ENCODE measurements around the gene PLD1.
"Not testable (repeated sequence)": the region's sequence is repeated elsewhere in the genome, so short reads cannot be mapped to it uniquely, and the experiment has no call there.

PLD1 gene

DNA sequence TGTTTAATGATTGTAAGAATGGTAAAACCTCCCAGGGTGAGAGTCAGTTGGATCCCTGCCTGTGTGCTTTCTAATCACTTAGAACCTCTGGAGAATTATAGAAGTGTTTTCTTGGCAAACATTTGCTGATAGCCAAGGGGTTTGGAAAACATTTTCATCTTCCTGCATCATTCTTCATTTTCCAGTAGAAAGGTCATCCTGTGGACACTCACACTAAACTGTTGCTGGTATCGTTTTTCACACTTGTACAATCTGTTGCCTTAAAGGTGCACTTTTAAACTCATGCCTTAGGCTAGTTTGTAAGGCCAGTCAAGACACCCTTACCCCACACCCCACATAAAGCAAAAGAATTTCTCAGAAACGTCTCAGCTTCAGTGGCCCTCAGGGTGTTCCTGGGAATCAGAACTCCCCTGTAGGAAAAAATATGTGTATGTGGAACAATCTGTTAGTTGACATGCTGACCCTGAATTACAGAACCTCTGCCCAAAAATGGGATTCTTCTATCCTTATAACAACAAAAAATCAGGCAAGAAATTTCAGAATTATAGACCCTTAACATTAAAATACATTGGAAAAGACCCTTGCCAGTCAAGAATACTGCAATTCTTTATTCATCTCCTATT, 5.8 kb upstream of the PLD1 start:
- DNase-seq, result no peak

- DNase-seq, result not testable (repeated sequence)
These were observed 4.4 kb upstream of the PLD1 start for GRCh38 chr3:171814662-171815061.

DNA sequence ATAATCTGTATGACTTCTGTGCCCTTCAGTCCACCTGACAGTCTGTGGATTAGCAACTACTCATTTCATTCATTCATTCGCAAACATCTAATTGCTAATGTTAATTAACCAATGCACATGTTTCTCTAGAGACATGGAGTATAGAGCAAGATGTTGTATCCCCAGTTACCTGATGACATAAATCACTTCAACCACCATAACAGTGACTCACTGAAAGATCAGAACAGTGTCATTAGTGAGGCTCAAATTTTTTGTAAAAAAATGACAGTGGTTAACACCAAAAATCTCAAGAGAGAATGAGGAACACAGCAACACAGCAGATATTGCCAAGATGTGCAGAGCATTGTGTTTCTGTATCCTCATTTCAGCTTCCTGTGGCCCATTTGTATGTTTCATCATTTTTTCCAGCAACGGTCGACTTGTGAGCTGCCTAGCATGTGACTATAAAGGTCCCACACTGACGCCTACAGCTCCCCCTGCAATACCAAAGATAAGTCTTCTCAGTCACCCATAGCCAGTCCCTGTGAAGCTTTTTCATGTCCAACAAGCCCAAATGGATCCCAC, 3.7 kb upstream of the PLD1 start:
- no peak for DNase-seq

DNA sequence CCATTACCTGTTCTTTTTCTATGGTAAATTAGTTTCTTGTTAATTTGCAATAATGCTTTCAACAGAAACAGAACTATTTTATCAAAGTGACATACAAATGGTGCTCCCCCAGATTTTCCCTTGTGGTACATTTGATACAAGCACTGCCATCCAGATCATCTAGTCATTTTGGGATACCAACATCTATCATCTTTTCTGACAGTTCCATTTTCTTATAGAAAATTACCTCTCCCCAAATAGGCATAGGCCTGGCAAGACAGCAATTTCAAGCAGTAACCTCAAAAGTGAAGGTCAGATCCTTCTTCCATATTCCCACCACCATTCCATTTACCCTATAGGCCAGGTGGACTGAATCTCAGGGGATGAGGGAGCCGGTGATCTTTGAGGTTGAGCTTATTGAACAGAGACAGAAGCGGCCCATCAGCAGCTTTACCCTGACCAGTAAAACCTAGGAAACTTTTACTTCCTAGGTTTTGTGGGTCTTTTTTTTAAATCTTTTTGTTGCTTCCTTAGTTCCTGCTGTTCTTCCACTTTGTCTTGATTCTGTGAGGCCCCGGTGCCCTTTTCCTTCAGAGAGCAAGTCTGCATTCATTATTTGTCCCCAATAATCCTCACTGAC, 3.1 kb upstream of the PLD1 start:
- no peak for DNase-seq

GRCh38 chr3:171812811-171813210, 2.5 kb upstream of the PLD1 start:
- DNase-seq, result no peak

DNA sequence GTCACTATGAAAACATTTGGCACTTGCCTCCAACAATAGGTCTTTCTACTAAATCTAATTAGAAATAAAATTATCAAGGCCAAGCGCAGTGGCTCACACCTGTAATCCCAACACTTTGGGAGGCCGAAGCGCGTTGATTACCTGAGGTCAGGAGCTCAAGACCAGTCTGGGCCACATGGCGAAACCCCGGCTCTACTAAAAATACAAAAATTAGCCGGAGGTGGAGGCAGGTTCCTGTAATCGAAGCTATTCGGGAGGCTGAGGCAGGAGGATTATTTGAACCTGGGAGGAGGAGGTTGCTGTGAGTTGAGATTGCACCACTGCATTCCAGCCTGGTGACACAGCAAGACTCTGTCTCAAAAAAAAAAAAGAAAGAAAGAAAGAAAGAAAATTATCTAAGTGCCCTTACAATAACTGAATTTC, 1.6 kb upstream of the PLD1 start:
- no peak for DNase-seq

DNA sequence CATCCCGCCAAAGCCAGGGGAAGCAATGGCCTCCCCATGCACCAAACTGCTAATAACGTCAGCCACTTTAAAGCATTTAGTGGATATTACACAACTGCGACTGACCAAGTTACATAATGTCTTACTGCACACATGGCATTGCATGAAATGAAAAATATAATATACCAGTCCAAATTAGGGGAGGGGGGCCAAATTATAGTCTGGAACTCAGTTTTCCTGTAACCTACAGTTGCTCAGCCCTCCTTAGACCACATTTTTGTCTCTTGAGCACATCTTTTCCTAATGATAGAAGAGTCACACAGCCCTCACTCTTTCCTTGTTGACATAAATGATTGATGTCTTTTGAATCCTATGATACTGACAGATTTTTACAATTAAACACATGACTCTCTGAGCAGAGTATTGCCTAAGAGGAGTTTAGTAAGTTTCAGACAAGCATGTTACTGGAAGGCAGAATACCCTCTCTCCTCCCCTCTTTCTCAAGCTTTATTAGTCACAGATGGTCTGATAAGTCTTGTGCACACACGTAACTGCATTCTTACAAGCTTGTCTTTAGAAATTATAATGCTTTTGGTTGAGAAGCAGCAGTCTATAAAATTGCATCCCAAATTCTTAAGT, 1.1 kb upstream of the PLD1 start:
- DNase-seq, result peak; percentile 52

- no peak for DNase-seq
These were observed 479 bp upstream of the PLD1 start for GRCh38 chr3:171810629-171811294.

DNA sequence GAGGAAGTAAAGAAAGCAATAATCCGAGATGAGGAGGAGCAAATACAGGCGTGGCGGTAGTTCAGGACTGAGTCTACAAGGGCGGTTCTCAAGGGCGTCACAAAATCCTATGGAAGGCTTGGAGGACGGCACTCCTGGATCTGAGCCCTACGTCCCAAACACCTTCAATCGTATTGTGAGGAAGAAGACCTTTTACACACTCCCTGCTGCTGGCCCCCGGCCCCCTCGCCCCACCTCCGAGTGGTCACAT, 747 bp downstream of the PLD1 start:
- DNase-seq, result no peak

GRCh38 chr3:171807806-171808205, 2.5 kb downstream of the PLD1 start:
- DNase-seq, result no peak

GRCh38 chr3:171807129-171807675, 3.1 kb downstream of the PLD1 start:
- DNase-seq, result no peak

GRCh38 chr3:171806200-171807128, 3.8 kb downstream of the PLD1 start:
- DNase-seq, result no peak

GRCh38 chr3:171805687-171806086, 4.6 kb downstream of the PLD1 start:
- DNase-seq, result no peak

DNA sequence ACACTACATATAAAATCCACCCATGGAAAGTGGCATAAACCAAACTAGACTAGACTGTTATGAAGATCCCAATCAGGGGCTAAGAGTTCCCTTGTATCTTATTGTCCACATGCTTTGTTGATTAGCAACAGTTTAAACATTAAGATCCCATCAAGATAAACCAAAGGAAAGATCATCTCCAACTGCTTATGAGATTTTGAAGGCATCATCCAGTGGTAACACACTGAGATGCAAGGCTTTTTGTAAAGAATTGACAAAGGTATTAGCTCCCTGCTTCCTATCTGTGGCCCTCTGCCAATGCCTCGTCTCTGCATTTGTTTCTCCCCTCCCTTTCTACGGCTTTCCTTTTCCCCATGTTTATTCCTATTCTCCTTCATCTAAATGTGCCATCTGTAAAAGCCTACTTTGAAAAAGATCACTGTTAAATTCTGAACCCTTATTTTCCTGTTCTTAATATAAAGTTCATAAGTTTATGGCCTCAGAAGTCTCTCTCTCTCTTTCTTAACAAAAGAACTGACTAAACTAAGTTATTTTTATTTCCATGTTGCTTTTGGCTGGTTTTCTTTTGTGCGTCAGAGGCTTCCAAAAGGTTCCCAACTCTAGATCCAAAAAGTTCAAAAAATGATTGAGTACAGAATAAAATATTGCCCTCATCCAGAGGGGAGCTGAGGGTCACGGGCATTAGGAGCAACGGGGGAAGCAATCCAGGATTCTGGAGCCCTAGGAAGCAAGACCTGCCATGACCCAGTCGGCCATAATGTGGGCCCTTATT, 5.5 kb downstream of the PLD1 start:
- no peak for DNase-seq

DNA sequence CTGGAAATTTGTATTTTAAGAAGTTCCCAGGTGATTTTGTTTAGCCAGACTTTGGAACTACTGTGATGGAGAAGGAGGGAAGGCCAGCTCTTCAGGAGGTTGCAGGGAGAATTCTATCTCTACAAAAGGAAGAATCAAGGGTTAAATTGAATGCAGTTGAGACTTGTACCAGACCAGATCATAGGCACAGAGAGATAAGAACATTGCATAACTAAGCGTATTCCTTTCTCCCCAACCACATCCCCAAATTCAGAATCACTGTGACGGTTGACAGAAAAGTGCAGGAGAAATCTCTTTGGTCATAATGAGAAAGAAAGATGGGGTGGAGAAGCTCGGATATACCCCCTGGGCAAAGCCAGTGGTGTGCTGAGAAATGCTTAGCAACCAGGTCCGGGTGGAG, 7.2 kb downstream of the PLD1 start:
- DNase-seq, result no peak

DNA sequence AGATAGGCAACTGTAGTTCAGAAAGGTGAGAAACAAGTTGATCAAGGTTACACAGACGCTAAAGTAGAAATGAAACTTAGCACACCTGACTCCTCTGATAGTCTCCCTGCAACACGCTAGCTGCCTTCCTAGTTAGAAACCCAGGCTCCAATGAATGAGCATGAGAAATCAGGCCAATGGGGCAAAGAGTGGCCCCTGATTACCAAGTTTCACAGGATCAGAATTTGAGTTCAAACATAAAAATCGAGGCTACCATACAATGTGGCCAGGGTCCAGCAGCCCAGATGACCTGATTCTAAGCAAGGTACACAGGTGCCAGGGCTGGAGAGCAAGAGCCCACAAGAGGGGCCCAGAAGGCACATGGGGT, 7.7 kb downstream of the PLD1 start:
- DNase-seq, result no peak

GRCh38 chr3:171801738-171802589, 8.3 kb downstream of the PLD1 start:
- DNase-seq, result no peak

- no peak for DNase-seq
These were observed 10.8 kb downstream of the PLD1 start for GRCh38 chr3:171799501-171799900.

DNA sequence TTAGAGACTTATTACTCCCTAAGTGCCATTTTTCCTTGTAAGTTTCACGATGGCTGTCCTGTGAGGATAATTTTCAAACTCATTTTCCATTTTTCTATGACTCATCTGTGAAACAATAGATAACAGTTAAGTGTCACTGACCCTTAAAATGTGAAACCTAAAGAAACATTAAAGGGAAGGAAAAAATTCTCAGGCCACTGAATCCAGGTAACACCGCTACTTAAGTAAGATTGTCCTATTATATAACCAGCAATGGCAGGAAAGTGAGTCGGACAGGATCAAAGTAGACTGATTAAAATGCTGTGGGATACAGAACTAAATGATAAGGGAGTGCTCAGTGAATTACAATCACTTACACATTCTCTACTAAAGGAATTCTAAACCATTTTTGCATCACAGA, 12.4 kb downstream of the PLD1 start:
- no peak for DNase-seq

- no peak for DNase-seq
These were observed 13.0 kb downstream of the PLD1 start for GRCh38 chr3:171797265-171797679.

Data from DMS 273 treated with DMSO at 0.1 percent for 48 hours (cell line).